Sigmoid colon (tissue), 4 donors: ENCODE results near the gene AHR.

Experiments used
- CTCF ChIP-seq, 4 experiments: fragments of 450-650 bp in 3 of 4; fragments of 200-600 bp in 1 of 4; IDR thresholded peaks; one replicate each; pipeline ENCODE4 v1.5.1; 2016 to 2019; ENCODE audit warnings: antibody characterized with exemption in 4 of 4, mild to moderate bottlenecking in 3 of 4, moderate library complexity in 2 of 4
- EP300 ChIP-seq, 4 donors: sonication (generic); formaldehyde crosslinking; IDR thresholded peaks; one replicate each; pipeline ENCODE4 v1.6.1; 2017; ENCODE audit warnings: antibody characterized with exemption in 4 of 4
- POLR2A ChIP-seq, 2 donors: fragments of 450-650 bp; IDR thresholded peaks; one replicate each; pipeline ENCODE4 v1.6.1; 2016; ENCODE audit warnings: antibody characterized with exemption in 2 of 2, mild to moderate bottlenecking in 2 of 2, moderate library complexity in 2 of 2
- POLR2AphosphoS5 ChIP-seq, 4 donors: sonication (generic); formaldehyde crosslinking; IDR thresholded peaks; one replicate each; pipeline ENCODE4 v1.6.1; 2017; ENCODE audit warnings: antibody characterized with exemption in 4 of 4

- no peak for TF ChIP-seq CTCF (IDR thresholded peaks at IDR 0.05)
- TF ChIP-seq POLR2AphosphoS5 (IDR thresholded peaks at IDR 0.05): no peak
- no peak for TF ChIP-seq POLR2A (IDR thresholded peaks at IDR 0.05)
- no peak for TF ChIP-seq EP300 (IDR thresholded peaks at IDR 0.05)
These were observed 23.8 kb upstream of the AHR start for GRCh38 chr7:17274551-17275245.
